ENCODE results near the gene RRP36. TPM values are rescaled to one million over a fixed set of nuclear protein-coding genes. Genes with fewer than 3 reads are reported as not detected.
A peak's percentile ranks its signal among the peaks of the same experiment; 100 is the strongest.
"Not testable (repeated sequence)": the region's sequence is repeated elsewhere in the genome, so short reads cannot be mapped to it uniquely, and the experiment has no call there.

Gene RRP36
- total RNA-seq, 8 experiments from 2014 or later: 44.1 to 85.0 (median 65.1) TPM

DNA sequence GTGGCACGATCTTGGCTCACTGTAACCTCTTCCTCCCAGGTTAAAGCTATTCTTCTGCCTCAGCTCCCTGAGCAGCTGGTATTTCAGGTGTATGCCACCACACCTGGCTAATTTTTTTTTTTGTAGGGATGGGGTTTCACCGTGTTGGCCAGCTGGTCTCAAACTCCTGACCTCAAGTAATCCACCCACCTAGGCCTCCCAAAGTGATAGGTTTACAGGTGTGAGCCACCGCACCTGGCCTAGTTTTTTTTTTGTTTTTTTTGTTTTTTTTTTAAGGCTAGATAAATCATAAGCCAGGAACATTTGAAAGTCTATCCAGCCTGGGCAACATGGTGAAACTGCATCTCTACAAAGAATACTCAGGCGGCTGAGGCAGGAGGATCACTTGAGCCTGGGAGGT is 10.9 kb downstream of the RRP36 start:
- 86 to 100% (median 90%) methylated on average over 1 to 4 of the region's 4 CpGs; no CpG with 5 or more reads in 1 of the 10 experiments for WGBS, 10 experiments
- Histone ChIP-seq H3K4me3 (no peak overlapping the region), H3K27ac (no peak overlapping the region), H3K4me1 (replicated peaks in 1 of 2) (no peaks in the 10 kb centered on the region)
- no peak for ATAC-seq (replicated peaks in 6 of 8)
- in situ Hi-C loops (cut with MboI; ENCODE audit: low pct_unique_long_range_greater_than_20kb in 2 of 9, low sequenced_read_pairs in 9 of 9, unreplicated experiment in 9 of 9): no loop called here

- Histone ChIP-seq H3K27ac (no peak overlapping the region), H3K4me1 (replicated peaks in 1 of 2) (no peaks in the 10 kb centered on the region), H3K4me3 (no peak overlapping the region)
- in situ Hi-C loops (cut with MboI; ENCODE audit: low pct_unique_long_range_greater_than_20kb in 2 of 9, low sequenced_read_pairs in 9 of 9, unreplicated experiment in 9 of 9): no loop called here
- WGBS, 10 experiments: 71 to 100% (median 90%) methylated on average over 1 to 2 of the region's 2 CpGs; no CpG with 5 or more reads in 3 of the 10 experiments
- no peak for ATAC-seq (replicated peaks in 6 of 8)
Measured at GRCh38 chr6:43033496-43034189, 12.2 kb downstream of the RRP36 start.

- H3K27ac ChIP-seq: no peak overlapping the region
- WGBS, 10 experiments: 38 to 100% (median 80%) methylated on average over 1 of the region's 2 CpGs; no CpG with 5 or more reads in 6 of the 10 experiments
- H3K4me3 ChIP-seq: no peak overlapping the region
- in situ Hi-C loops (cut with MboI; ENCODE audit: low pct_unique_long_range_greater_than_20kb in 2 of 9, low sequenced_read_pairs in 9 of 9, unreplicated experiment in 9 of 9): no loop called here
- no peak for ATAC-seq (replicated peaks in 6 of 8)
- no peaks in the 10 kb centered on the region for H3K4me1 ChIP-seq (replicated peaks in 1 of 2)
Measured at GRCh38 chr6:43034190-43034525, 12.7 kb downstream of the RRP36 start.

DNA sequence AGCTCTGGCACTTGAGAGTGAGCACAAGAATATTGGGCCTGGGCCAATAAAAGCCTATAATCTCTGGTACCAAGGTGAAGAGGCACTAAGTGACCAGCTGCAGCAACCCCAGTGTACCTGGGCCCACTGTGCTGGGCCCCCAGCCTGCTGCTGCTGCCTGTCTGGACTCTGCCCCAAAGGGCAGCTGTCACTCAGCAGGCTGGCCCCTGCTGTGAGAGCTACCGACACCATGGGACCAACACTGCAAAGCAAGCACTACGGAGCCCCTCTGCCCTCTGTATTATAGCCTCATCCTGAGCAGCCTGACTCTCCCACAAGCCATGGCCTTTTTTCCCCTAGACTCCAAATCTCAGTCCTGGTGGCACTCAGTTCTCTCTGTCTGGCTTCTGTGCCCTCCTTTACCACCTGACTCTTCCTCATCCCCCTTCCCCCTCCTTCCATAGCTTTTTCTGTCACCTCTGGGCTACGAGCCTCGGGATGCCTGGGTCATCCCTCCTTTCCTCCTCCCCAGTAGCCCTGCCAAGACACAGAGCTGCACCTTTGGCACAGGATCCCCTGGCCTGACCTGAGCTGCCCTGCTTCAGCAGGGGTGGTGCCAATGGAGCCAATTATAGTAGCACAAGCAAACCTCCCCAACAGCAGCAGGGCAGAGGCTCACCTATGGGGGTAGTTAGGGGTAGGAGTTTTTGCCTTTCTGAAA is 14.2 kb downstream of the RRP36 start:
- H3K4me1 ChIP-seq (replicated peaks in 1 of 2): no peaks in the 10 kb centered on the region
- H3K4me3 ChIP-seq: no peak overlapping the region
- ATAC-seq (replicated peaks in 6 of 8): peak in 2 of 8 experiments; percentile 12 to 26
- WGBS, 10 experiments: 63 to 92% (median 80%) methylated on average over 1 to 4 of the region's 4 CpGs; no CpG with 5 or more reads in 3 of the 10 experiments
- in situ Hi-C loops (cut with MboI; ENCODE audit: low pct_unique_long_range_greater_than_20kb in 2 of 9, low sequenced_read_pairs in 9 of 9, unreplicated experiment in 9 of 9): no loop called here
- H3K27ac ChIP-seq: no peak overlapping the region

GRCh38 chr6:43036712-43037111 is 15.3 kb downstream of the RRP36 start:
- Histone ChIP-seq H3K4me1 (replicated peaks in 1 of 2) (no peaks in the 10 kb centered on the region), H3K27ac (no peak overlapping the region), H3K4me3 (no peak overlapping the region)
- ATAC-seq (replicated peaks in 6 of 8): no peak
- in situ Hi-C loops (cut with MboI; ENCODE audit: low pct_unique_long_range_greater_than_20kb in 2 of 9, low sequenced_read_pairs in 9 of 9, unreplicated experiment in 9 of 9): no loop called here
- 40 to 100% (median 90%) methylated on average over 1 to 9 of the region's 9 CpGs; no CpG with 5 or more reads in 6 of the 10 experiments for WGBS, 10 experiments

DNA sequence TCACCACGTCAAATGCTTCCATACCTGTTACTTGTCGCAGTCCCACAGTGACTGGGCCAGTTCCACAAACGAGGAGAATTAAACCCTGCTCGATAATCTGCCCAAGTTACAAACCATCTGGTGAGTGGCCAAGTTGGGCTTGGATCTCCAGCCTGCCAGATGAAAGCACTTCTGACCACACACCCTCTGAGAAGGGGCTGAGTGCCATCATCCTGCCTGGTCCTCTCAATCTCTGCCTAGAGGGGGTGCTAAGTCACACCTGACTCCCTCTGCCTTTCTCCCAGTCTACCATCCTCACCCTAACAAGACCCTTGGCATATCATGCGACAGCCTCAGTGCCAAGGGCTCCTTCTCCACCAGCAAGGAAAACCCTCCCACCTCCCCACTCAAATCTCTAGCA is 15.8 kb downstream of the RRP36 start:
- H3K27ac ChIP-seq: no peak overlapping the region
- ATAC-seq (replicated peaks in 6 of 8): no peak
- in situ Hi-C loops (cut with MboI; ENCODE audit: low pct_unique_long_range_greater_than_20kb in 2 of 9, low sequenced_read_pairs in 9 of 9, unreplicated experiment in 9 of 9): no loop called here
- 33 to 100% (median 80%) methylated on average over 1 to 4 of the region's 5 CpGs; no CpG with 5 or more reads in 4 of the 10 experiments for WGBS, 10 experiments
- H3K4me1 ChIP-seq (replicated peaks in 1 of 2): no peaks in the 10 kb centered on the region
- no peak overlapping the region for H3K4me3 ChIP-seq

DNA sequence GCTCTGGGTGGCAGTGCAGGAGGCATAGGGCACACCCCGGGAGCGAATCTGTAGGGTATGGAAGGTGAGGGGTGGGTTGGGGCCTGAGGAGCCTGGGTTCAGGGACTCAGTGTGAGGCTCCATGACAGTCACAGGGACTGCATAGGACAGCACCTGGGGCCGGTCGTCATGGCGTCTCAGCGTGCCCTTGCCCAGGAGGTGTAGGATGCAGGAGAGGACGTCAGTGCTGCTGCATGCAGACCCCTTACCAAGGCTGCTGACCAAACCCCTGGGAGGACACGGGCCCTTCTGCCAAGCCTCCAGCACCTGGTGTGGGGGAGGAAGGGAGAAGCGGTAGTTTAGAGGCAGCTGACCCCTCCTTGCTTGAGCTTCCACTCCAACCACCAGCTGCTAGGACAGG is 16.3 kb downstream of the RRP36 start:
- in situ Hi-C loops (cut with MboI; ENCODE audit: low pct_unique_long_range_greater_than_20kb in 2 of 9, low sequenced_read_pairs in 9 of 9, unreplicated experiment in 9 of 9): no loop called here
- H3K27ac ChIP-seq: no peak overlapping the region
- ATAC-seq (replicated peaks in 6 of 8): peak in 3 of 8 experiments; percentile 15 to 25 (median 25)
- no peaks in the 10 kb centered on the region for H3K4me1 ChIP-seq (replicated peaks in 1 of 2)
- WGBS, 10 experiments: 60 to 100% methylated on average over 1 to 3 of the region's 9 CpGs; no CpG with 5 or more reads in 8 of the 10 experiments
- no peak overlapping the region for H3K4me3 ChIP-seq

- H3K4me3 ChIP-seq: no peak overlapping the region
- peak in 2 of 8 experiments; percentile 8 to 9 for ATAC-seq (replicated peaks in 6 of 8)
- no peak overlapping the region for H3K27ac ChIP-seq
- 60 to 95% (median 86%) methylated on average over 1 to 7 of the region's 9 CpGs; no CpG with 5 or more reads in 6 of the 10 experiments for WGBS, 10 experiments
- in situ Hi-C loops (cut with MboI; ENCODE audit: low pct_unique_long_range_greater_than_20kb in 2 of 9, low sequenced_read_pairs in 9 of 9, unreplicated experiment in 9 of 9): no loop called here
- H3K4me1 ChIP-seq (replicated peaks in 1 of 2): no peaks in the 10 kb centered on the region
Measured at GRCh38 chr6:43038727-43039126, 17.3 kb downstream of the RRP36 start.

DNA sequence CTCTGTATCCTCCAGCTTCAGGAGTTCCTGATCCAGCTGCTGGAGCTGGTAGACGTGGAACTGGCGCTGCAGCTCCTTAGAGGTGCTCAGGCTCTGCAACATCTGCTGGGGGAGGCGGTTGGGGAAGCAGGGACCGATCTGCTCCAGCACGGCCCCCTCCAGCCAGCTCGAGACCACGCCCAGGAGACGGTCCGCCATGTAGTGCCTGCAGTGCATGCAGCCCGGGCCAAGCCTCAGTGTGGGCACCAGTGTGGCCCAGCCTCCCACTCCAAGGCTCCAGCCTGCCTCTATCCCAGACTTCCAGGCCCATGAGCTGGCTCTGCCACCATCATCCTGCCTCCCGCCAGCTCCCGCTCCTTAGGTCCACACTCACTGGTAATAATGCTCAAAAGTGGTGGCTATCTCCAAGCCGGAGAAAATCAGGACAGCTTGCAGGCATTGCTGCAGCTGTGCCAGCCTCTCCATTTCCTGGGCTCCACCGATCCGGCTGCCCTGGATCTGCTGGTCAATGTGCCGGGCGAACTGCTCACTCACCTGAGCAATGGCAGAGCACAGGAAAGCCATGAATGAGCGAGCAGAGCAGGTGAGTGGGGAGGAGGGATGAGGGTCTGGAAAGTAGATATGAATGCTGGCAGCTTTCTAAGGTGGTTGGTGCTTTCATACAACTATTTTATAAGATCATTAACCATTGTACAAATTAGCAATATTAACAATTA is 19.3 kb downstream of the RRP36 start:
- H3K27ac ChIP-seq: no peak overlapping the region
- H3K4me1 ChIP-seq (replicated peaks in 1 of 2): no peaks in the 10 kb centered on the region
- ATAC-seq (replicated peaks in 6 of 8): no peak
- WGBS, 10 experiments: 92 to 100% (median 99%) methylated on average over 1 to 6 of the region's 18 CpGs; no CpG with 5 or more reads in 2 of the 10 experiments
- in situ Hi-C loops (cut with MboI; ENCODE audit: low pct_unique_long_range_greater_than_20kb in 2 of 9, low sequenced_read_pairs in 9 of 9, unreplicated experiment in 9 of 9): no loop called here
- H3K4me3 ChIP-seq: no peak overlapping the region

DNA sequence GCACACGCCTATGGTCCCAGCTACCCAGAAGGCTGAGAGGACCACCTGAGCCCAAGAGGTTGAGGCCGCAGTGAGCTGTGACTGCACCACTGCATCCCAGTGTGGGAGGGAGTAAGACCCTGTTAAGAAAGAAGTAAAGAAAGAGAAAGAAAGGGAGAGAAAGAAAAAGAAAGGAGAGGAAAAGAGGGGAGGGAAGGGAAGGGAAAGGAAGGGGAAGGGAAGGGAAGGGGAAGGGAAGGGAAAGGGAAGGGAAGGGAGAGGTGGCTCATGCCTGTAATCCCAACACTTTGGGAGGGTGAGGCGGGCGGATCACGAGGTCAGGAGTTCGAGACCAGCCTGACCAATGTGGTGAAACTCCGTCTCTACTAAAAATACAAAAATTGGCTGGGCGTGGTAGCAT is 20.1 kb downstream of the RRP36 start:
- in situ Hi-C loops (cut with MboI; ENCODE audit: low pct_unique_long_range_greater_than_20kb in 2 of 9, low sequenced_read_pairs in 9 of 9, unreplicated experiment in 9 of 9); H3K4me1 ChIP-seq (replicated peaks in 1 of 2); H3K27ac ChIP-seq; ATAC-seq (replicated peaks in 6 of 8); H3K4me3 ChIP-seq: not testable (repeated sequence)
- WGBS, 10 experiments: 80 to 90% (median 86%) methylated on average over 1 to 2 of the region's 8 CpGs; no CpG with 5 or more reads in 5 of the 10 experiments

- WGBS, 10 experiments: 80 to 85% methylated on average over 2 to 9 of the region's 9 CpGs; no CpG with 5 or more reads in 8 of the 10 experiments
- in situ Hi-C loops (cut with MboI; ENCODE audit: low pct_unique_long_range_greater_than_20kb in 2 of 9, low sequenced_read_pairs in 9 of 9, unreplicated experiment in 9 of 9): no loop called here
Measured at GRCh38 chr6:43043310-43043709, 21.9 kb downstream of the RRP36 start.

DNA sequence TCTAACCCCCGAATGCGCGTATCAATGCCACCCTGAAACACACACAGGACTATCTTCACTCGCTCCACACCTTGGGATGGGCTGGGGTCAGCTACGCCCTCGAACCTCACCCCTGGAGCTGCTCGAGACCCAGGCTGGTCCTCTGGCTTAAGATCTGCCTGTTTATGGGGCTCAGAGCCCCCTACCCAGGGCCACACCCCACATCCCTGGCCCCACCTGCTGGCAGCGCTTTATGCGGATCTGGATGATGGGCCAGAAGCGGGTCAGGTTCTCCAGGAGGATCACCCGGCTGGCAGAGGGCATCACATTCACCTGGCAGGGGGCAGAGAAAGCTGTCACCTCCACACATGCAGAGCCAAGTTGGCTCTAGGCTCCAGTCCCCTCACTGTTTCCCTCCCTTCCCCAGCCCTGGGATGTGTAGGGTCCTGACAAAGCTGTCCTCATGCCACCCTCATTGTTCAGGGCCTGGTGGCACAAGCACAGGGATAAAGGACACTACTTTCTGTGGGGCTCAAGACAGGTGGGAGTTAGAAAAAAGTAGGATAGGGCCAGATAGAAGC is 24.0 kb downstream of the RRP36 start:
- in situ Hi-C loops (cut with MboI; ENCODE audit: low pct_unique_long_range_greater_than_20kb in 2 of 9, low sequenced_read_pairs in 9 of 9, unreplicated experiment in 9 of 9): no loop called here
- peak in 1 of 8 experiments; percentile 12 for ATAC-seq (replicated peaks in 6 of 8)
- H3K4me3 ChIP-seq: no peak overlapping the region
- no peak overlapping the region for H3K27ac ChIP-seq
- no peaks in the 10 kb centered on the region for H3K4me1 ChIP-seq (replicated peaks in 1 of 2)
- WGBS, 10 experiments: 60 to 100% (median 90%) methylated on average over 1 to 2 of the region's 11 CpGs; no CpG with 5 or more reads in 6 of the 10 experiments

More at GRCh38 chr6:43043310-43043709, 21.9 kb downstream of the RRP36 start:
- Histone ChIP-seq H3K27ac (no peak overlapping the region), H3K4me3 (no peak overlapping the region), H3K4me1 (replicated peaks in 1 of 2) (no peaks in the 10 kb centered on the region)
- ATAC-seq (replicated peaks in 6 of 8): peak in 1 of 8 experiments; percentile 20

DNA sequence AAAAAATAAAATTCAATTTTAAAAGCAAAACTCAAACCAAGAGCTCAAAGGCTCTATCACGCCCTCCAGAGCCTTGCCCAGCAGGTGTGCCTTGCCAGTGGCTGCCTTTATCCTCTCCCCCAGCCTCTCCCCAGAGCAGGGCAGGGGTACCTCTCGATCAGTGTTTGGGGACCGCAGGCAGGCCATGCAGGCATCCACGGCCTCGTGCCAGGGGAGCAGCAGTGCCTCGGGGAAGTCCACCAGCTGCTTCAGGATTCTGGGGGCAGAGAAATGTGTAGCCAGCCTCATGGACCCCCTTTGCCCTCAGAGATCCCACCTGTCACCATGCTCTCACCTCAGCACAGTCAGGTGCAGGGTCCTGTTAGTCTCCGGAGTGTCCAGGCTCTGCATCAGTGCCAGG is 26.6 kb downstream of the RRP36 start:
- no peak overlapping the region for H3K4me3 ChIP-seq
- no peak overlapping the region for H3K27ac ChIP-seq
- peaks cover 10% of the 10 kb centered on the region in 2 donors for H3K4me1 ChIP-seq (replicated peaks in 1 of 2)
- 88 to 100% (median 91%) methylated on average over 1 to 6 of the region's 7 CpGs; no CpG with 5 or more reads in 5 of the 10 experiments for WGBS, 10 experiments
- in situ Hi-C loops (cut with MboI; ENCODE audit: low pct_unique_long_range_greater_than_20kb in 2 of 9, low sequenced_read_pairs in 9 of 9, unreplicated experiment in 9 of 9): no loop called here
- no peak for ATAC-seq (replicated peaks in 6 of 8)
